HFFc6 (cell line): ENCODE results near the gene PBOV1. TPM values are rescaled to one million over a fixed set of nuclear protein-coding genes. Genes with fewer than 3 reads are reported as not detected.

Experiments used
- DNase-seq: peaks from one replicate; pipeline ENCODE4 v3.0.0-alpha.2; 2018
- H3K27ac Mint-ChIP-seq: 2 replicates; pipeline ENCODE4 v1.8.0; 2020; ENCODE audit warnings: mild to moderate bottlenecking, mixed read lengths
- H3K27me3 Mint-ChIP-seq: 2 replicates; pipeline ENCODE4 v1.8.0; 2021; ENCODE audit warnings: mild to moderate bottlenecking, moderate library complexity, mixed read lengths; ENCODE audit not compliant: insufficient read depth
- H3K36me3 Mint-ChIP-seq: 2 replicates; pipeline ENCODE4 v1.8.0; 2021; ENCODE audit warnings: low read depth, mixed read lengths
- H3K4me1 Mint-ChIP-seq: 2 replicates; pipeline ENCODE4 v1.8.0; 2020; ENCODE audit warnings: low read depth, mixed read lengths
- H3K4me3 Mint-ChIP-seq: 2 replicates; pipeline ENCODE4 v1.8.0; 2020; ENCODE audit warnings: mild to moderate bottlenecking, moderate library complexity, mixed read lengths
- H3K9me3 Mint-ChIP-seq: 2 replicates; pipeline ENCODE4 v1.8.0; 2020; ENCODE audit warnings: mild to moderate bottlenecking, mixed read lengths
- total RNA-seq, 6 experiments: library from RNA; stranded (reverse); fragmentation: NEBNext Ultra II Directional; extraction: Animal tissue kit (Norgen Biotek cat#: 25700); gene quantifications; 2 replicates in 1 of 6; 3 replicates in 5 of 6; pipeline ENCODE4 v1.2.3, GENCODE V29; 2021
- TF ChIP-seq, protein P1 (sequence below): fragments of 200-600 bp; sonication (generic); IDR thresholded peaks from 2 replicates; pipeline ENCODE4 v1.5.0; 2021; ENCODE audit warnings: antibody characterized with exemption, mild to moderate bottlenecking

PBOV1 gene
- total RNA-seq, 6 experiments from 2014 or later, result not detected

DNA sequence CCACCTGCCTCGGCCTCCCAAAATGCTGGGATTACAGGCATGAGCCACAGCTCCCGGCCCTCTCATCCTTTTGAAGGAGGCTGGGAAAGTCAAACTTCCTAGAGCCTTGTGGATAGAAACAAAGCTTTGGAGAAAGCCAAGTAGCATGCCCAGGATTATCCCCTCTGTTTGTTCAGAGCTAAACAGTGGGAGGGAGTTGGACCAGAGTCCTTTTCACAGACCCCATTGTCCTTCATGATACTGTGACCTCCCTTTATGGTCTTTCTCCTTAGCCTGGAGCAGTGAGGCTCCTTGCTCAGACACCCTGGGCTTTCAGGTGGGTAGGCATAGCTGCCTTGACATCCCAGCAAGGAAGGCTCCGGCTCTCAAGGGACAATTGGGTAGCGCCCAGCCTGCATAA is 31.1 kb downstream of the PBOV1 start:
- H3K27ac Mint-ChIP-seq, result no peak overlapping the region
- no peaks in the 10 kb centered on the region for H3K36me3 Mint-ChIP-seq
- H3K4me3 Mint-ChIP-seq, result no peak overlapping the region
- TF ChIP-seq, protein P1, sequence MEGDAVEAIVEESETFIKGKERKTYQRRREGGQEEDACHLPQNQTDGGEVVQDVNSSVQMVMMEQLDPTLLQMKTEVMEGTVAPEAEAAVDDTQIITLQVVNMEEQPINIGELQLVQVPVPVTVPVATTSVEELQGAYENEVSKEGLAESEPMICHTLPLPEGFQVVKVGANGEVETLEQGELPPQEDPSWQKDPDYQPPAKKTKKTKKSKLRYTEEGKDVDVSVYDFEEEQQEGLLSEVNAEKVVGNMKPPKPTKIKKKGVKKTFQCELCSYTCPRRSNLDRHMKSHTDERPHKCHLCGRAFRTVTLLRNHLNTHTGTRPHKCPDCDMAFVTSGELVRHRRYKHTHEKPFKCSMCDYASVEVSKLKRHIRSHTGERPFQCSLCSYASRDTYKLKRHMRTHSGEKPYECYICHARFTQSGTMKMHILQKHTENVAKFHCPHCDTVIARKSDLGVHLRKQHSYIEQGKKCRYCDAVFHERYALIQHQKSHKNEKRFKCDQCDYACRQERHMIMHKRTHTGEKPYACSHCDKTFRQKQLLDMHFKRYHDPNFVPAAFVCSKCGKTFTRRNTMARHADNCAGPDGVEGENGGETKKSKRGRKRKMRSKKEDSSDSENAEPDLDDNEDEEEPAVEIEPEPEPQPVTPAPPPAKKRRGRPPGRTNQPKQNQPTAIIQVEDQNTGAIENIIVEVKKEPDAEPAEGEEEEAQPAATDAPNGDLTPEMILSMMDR, result no peak
- no peaks in the 10 kb centered on the region for H3K4me1 Mint-ChIP-seq
- H3K9me3 Mint-ChIP-seq, result no peaks in the 10 kb centered on the region
- no peak for DNase-seq
- peaks cover 14% of the 10 kb centered on the region; the same call in 1 of the 2 replicates for H3K27me3 Mint-ChIP-seq

DNA sequence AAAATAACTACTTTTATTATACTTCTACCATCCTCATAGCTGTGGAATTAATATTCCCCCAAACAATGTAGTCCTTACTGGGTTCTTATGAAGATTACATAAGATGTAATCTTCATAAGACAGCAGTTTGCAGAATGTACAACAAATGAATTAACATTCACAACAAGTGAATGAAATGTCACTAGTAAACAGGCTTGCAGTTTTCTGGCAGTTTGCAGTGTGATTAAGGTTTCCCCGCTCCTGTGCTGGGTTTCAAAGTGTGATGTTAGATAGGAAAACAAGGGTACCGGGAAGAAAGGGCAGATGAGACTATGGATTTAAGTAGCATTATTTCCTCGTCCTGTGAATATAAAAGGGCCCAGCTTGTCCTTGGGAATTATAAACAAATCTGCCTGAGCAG is 34.1 kb downstream of the PBOV1 start:
- peaks cover 7% of the 10 kb centered on the region; the same call in 1 of the 2 replicates for H3K27me3 Mint-ChIP-seq
- H3K36me3 Mint-ChIP-seq, result no peaks in the 10 kb centered on the region
- H3K9me3 Mint-ChIP-seq, result no peaks in the 10 kb centered on the region
- no peak overlapping the region for H3K27ac Mint-ChIP-seq
- DNase-seq, result no peak
- TF ChIP-seq, protein P1, result no peak
- no peak overlapping the region for H3K4me3 Mint-ChIP-seq
- H3K4me1 Mint-ChIP-seq, result no peaks in the 10 kb centered on the region

GRCh38 chr6:138183790-138184134 is 34.5 kb downstream of the PBOV1 start:
- TF ChIP-seq, protein P1, result no peak
- H3K27me3 Mint-ChIP-seq, result peaks cover 7% of the 10 kb centered on the region; the same call in 1 of the 2 replicates

DNA sequence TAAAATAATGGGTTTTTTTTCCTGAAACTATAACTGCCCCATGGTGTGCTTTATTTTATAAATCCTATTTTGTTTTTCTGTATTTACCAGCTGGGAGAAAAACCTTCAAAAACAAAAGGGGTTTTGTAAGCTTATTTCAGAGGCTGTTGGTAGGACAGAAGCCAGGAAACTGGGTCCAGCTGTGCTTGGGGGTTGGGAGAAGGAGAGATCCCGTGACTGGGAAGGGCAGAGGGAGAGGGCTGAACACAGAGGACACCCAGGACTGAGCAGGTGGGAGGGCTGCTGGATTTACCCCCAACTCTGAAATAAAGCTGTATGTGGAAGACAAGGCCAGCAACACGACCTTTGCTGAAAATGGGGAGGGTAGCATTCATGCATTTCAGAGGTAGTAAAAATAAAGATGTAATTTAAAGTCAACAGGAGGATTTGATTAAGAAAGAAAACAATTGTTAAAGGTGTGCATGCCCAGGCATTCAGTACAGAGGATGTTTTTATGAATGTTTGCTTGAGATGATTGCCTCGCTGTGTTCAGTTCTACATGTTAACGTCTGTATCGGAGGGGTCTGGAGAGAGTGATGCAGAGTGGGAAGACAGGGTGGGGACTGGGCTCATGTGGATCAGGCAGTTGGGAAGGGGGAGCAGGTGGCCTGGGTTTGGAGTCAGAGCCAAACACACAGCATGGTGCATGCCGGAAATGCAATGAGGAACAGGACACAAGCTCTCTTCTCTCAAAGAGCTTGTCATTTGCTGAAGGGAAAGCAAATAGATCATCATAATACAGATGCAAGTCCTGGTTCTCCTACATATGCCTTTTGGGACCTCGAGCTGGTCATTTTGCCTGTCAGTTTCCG is 35.1 kb downstream of the PBOV1 start:
- no peak for DNase-seq
- TF ChIP-seq, protein P1, result no peak
- Mint-ChIP-seq H3K4me3 (no peak overlapping the region), H3K27ac (no peak overlapping the region), H3K9me3 (peaks cover 5% of the 10 kb centered on the region; the same call in 1 of the 2 replicates), H3K27me3 (peaks cover 7% of the 10 kb centered on the region; the same call in 1 of the 2 replicates), H3K4me1 (no peaks in the 10 kb centered on the region), H3K36me3 (no peaks in the 10 kb centered on the region)

More at GRCh38 chr6:138183790-138184134, 34.5 kb downstream of the PBOV1 start:
- no peak for DNase-seq
- H3K36me3 Mint-ChIP-seq, result no peaks in the 10 kb centered on the region
- no peak overlapping the region for H3K4me3 Mint-ChIP-seq
- H3K27ac Mint-ChIP-seq, result no peak overlapping the region
- no peaks in the 10 kb centered on the region for H3K4me1 Mint-ChIP-seq
- H3K9me3 Mint-ChIP-seq, result no peaks in the 10 kb centered on the region

- DNase-seq, result no peak
- TF ChIP-seq, protein P1, result no peak
- Mint-ChIP-seq H3K9me3 (peaks cover 25% of the 10 kb centered on the region), H3K4me3 (no peak overlapping the region), H3K4me1 (no peaks in the 10 kb centered on the region), H3K27ac (no peak overlapping the region), H3K36me3 (no peaks in the 10 kb centered on the region; the same call in 1 of the 2 replicates), H3K27me3 (no peaks in the 10 kb centered on the region)
Measured at GRCh38 chr6:138176652-138177232, 41.5 kb downstream of the PBOV1 start.
